DOHH2 (cell line): Measurements from ENCODE around the gene SNX30.

Source experiments
- CTCF ChIP-seq: fragments of 200-600 bp; sonication (generic); IDR thresholded peaks from one replicate; pipeline ENCODE4 v1.5.1; 2014; ENCODE audit warnings: antibody characterized with exemption, mild to moderate bottlenecking, low read depth, low read length; ENCODE audit not compliant: poor library complexity, severe bottlenecking
- EZH2phosphoT487 ChIP-seq: fragments of 200-600 bp; sonication (generic); IDR thresholded peaks from 2 replicates; pipeline ENCODE4 v1.6.1; 2017; ENCODE audit warnings: borderline replicate concordance, mild to moderate bottlenecking, antibody characterized with exemption, low read length, moderate library complexity, mixed read lengths

GRCh38 chr9:112881331-112881730 lies 130.8 kb downstream of the SNX30 start:
- TF ChIP-seq CTCF, result no peak
- TF ChIP-seq EZH2phosphoT487, result no peak
